ENCODE results near the gene TSBP1. TPM values are rescaled to one million over a fixed set of nuclear protein-coding genes. Genes with fewer than 3 reads are reported as not detected.

The TSBP1 gene
- total and polyA plus RNA-seq, 9 of the 15 experiments (the other 6 are each of a cell fraction or from before 2014, with no cell fraction given), result not detected

DNA sequence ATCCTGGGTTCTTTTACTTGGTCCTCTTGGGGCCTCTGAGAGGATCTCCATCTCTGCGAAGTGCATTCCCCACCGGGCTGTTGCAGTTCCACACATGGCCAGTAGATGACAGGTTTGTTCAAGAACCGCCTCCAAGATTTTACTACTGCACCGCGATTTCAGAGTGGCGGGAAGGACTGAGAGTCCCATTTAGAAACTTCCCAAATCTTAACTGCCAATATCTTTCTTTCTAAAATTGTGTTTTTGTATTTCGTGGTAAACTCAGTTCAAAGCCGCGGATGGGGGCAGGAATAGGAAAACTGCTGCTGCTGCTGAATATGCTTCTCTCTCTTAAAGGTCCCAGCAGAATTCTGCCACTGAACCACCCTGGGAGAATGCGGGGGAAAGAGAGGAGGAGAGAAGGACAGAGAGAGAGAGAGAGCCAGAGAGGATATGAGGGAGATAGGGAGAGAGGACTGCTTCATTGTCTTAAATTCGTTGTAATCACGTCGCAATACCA is 43.9 kb upstream of the TSBP1 start (continued):
- TF ChIP-seq, protein P1, sequence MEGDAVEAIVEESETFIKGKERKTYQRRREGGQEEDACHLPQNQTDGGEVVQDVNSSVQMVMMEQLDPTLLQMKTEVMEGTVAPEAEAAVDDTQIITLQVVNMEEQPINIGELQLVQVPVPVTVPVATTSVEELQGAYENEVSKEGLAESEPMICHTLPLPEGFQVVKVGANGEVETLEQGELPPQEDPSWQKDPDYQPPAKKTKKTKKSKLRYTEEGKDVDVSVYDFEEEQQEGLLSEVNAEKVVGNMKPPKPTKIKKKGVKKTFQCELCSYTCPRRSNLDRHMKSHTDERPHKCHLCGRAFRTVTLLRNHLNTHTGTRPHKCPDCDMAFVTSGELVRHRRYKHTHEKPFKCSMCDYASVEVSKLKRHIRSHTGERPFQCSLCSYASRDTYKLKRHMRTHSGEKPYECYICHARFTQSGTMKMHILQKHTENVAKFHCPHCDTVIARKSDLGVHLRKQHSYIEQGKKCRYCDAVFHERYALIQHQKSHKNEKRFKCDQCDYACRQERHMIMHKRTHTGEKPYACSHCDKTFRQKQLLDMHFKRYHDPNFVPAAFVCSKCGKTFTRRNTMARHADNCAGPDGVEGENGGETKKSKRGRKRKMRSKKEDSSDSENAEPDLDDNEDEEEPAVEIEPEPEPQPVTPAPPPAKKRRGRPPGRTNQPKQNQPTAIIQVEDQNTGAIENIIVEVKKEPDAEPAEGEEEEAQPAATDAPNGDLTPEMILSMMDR (IDR thresholded peaks at IDR 0.05 in 2 of 3, conservative IDR thresholded peaks at IDR 0.05 in 1 of 3; ENCODE audit: insufficient read depth in 2 of 3, low read depth in 1 of 3, low read length in 3 of 3), result peak; percentile 96 to 99 (median 98)
- no peak for TF ChIP-seq ZBTB34 (CRISPR knock-in tag; IDR thresholded peaks at IDR 0.05)
- no peak for TF ChIP-seq NCOA2 (IDR thresholded peaks at IDR 0.05; ENCODE audit: partially characterized antibody in 2 of 2)
- TF ChIP-seq NR2C2 (CRISPR knock-in tag; IDR thresholded peaks at IDR 0.05), result no peak
- TF ChIP-seq NR2C2 (tag; IDR thresholded peaks at IDR 0.05), result no peak
- peak; percentile 70 for TF ChIP-seq BMI1 (IDR thresholded peaks at IDR 0.05; ENCODE audit: low read length)
- TF ChIP-seq GABPA (tag; conservative IDR thresholded peaks at IDR 0.05; ENCODE audit: low read depth), result no peak
- peak; percentile 90 to 96 for TF ChIP-seq RAD21 (CRISPR knock-in tag; conservative IDR thresholded peaks at IDR 0.05 in 1 of 2, IDR thresholded peaks at IDR 0.05 in 1 of 2)
- peak; percentile 25; the same call in 1 of the 2 replicates for TF ChIP-seq JUND (IDR thresholded peaks at IDR 0.05; ENCODE audit: borderline replicate concordance, low read depth, low read length)
- TF ChIP-seq JUND (tag; IDR thresholded peaks at IDR 0.05; ENCODE audit: borderline replicate concordance, low read depth, low read length), result no peak
- TF ChIP-seq KLF13 (tag; IDR thresholded peaks at IDR 0.05; ENCODE audit: borderline replicate concordance, low read depth), result no peak
- TF ChIP-seq SMC3 (conservative IDR thresholded peaks at IDR 0.05; ENCODE audit: insufficient read depth, low read depth, low read length), result peak; percentile 96
- TF ChIP-seq, protein P2, sequence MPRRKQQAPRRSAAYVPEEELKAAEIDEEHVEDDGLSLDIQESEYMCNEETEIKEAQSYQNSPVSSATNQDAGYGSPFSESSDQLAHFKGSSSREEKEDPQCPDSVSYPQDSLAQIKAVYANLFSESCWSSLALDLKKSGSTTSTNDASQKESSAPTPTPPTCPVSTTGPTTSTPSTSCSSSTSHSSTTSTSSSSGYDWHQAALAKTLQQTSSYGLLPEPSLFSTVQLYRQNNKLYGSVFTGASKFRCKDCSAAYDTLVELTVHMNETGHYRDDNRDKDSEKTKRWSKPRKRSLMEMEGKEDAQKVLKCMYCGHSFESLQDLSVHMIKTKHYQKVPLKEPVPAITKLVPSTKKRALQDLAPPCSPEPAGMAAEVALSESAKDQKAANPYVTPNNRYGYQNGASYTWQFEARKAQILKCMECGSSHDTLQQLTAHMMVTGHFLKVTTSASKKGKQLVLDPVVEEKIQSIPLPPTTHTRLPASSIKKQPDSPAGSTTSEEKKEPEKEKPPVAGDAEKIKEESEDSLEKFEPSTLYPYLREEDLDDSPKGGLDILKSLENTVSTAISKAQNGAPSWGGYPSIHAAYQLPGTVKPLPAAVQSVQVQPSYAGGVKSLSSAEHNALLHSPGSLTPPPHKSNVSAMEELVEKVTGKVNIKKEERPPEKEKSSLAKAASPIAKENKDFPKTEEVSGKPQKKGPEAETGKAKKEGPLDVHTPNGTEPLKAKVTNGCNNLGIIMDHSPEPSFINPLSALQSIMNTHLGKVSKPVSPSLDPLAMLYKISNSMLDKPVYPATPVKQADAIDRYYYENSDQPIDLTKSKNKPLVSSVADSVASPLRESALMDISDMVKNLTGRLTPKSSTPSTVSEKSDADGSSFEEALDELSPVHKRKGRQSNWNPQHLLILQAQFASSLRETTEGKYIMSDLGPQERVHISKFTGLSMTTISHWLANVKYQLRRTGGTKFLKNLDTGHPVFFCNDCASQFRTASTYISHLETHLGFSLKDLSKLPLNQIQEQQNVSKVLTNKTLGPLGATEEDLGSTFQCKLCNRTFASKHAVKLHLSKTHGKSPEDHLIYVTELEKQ (CRISPR knock-in tag; IDR thresholded peaks at IDR 0.05), result no peak
- peak; percentile 81 for TF ChIP-seq RB1 (IDR thresholded peaks at IDR 0.05; ENCODE audit: low read depth)
- TF ChIP-seq STAG1 (CRISPR knock-in tag; IDR thresholded peaks at IDR 0.05; ENCODE audit: borderline replicate concordance), result peak; percentile 76; the same call in 1 of the 2 replicates
- 0 out of 2 replicates have a peak, but pooled peaks have one; percentile 16 for TF ChIP-seq TEAD4 (IDR thresholded peaks at IDR 0.05; ENCODE audit: low read length)
- TF ChIP-seq TEAD4 (CRISPR knock-in tag; IDR thresholded peaks at IDR 0.05; ENCODE audit: borderline replicate concordance), result no peak

Measured in K562 (cell line).